HG03196 (cell line): ENCODE results near the gene RXFP4.

Experiments
- ATAC-seq: cut with Tn5 transposase; IDR thresholded peaks from one replicate; pipeline ENCODE4 v1.9.1; 2021; ENCODE audit not compliant: unreplicated experiment

The RXFP4 gene

GRCh38 chr1:155957411-155957915, 16.0 kb downstream of the RXFP4 start:
- no peak for ATAC-seq

- ATAC-seq: no peak
Measured at GRCh38 chr1:155960081-155960745, 18.8 kb downstream of the RXFP4 start.

- ATAC-seq: no peak
Measured at GRCh38 chr1:155961937-155962336, 20.5 kb downstream of the RXFP4 start.

- ATAC-seq: no peak
Measured at GRCh38 chr1:155962599-155963211, 21.3 kb downstream of the RXFP4 start.

- ATAC-seq: no peak
Measured at GRCh38 chr1:155964193-155964592, 22.8 kb downstream of the RXFP4 start.

GRCh38 chr1:155966135-155966534, 24.7 kb downstream of the RXFP4 start:
- ATAC-seq: no peak

- no peak for ATAC-seq
Measured at GRCh38 chr1:155966750-155967149, 25.3 kb downstream of the RXFP4 start.

- ATAC-seq: no peak
Measured at GRCh38 chr1:155967341-155968050, 26.1 kb downstream of the RXFP4 start.

- ATAC-seq: no peak
Measured at GRCh38 chr1:155968051-155968400, 26.6 kb downstream of the RXFP4 start.

GRCh38 chr1:155968670-155969069, 27.2 kb downstream of the RXFP4 start:
- ATAC-seq: no peak

- ATAC-seq: no peak
Measured at GRCh38 chr1:155969377-155969791, 27.9 kb downstream of the RXFP4 start.

- ATAC-seq: no peak
Measured at GRCh38 chr1:155970531-155971167, 29.2 kb downstream of the RXFP4 start.

- no peak for ATAC-seq
Measured at GRCh38 chr1:155971910-155972809, 30.7 kb downstream of the RXFP4 start.

- ATAC-seq: no peak
Measured at GRCh38 chr1:155973723-155974122, 32.3 kb downstream of the RXFP4 start.

GRCh38 chr1:155974208-155975115, 33.0 kb downstream of the RXFP4 start:
- no peak for ATAC-seq

GRCh38 chr1:155975375-155976061, 34.1 kb downstream of the RXFP4 start:
- no peak for ATAC-seq

- ATAC-seq: no peak
Measured at GRCh38 chr1:155976062-155976912, 34.8 kb downstream of the RXFP4 start.
